ENCODE results near the gene FABP6. TPM values are rescaled to one million over a fixed set of nuclear protein-coding genes. Genes with fewer than 3 reads are reported as not detected.

The FABP6 gene
- total and polyA plus RNA-seq, 2 experiments from 2014 or later = 7.2 to 55.7 TPM

- Histone ChIP-seq H3K36me3 (replicated peaks; ENCODE audit: insufficient read depth, low read depth) (no peaks in the 10 kb centered on the region), H3K4me1 (ENCODE audit: insufficient read depth) (peaks cover 30% of the 10 kb centered on the region), H3K27ac (peak overlapping the region; percentile 60), H3K9me2 (replicated peaks; ENCODE audit: insufficient read depth) (no peaks in the 10 kb centered on the region), H3K27me3 (no peaks in the 10 kb centered on the region), H3K79me2 (no peaks in the 10 kb centered on the region), H3K4me3 (no peak overlapping the region), H2AFZ (no peak overlapping the region), H3K9me3 (ENCODE audit: low read depth) (no peaks in the 10 kb centered on the region), H3K4me2 (peak overlapping the region; percentile 60), H4K20me1 (ENCODE audit: insufficient read depth, poor library complexity, severe bottlenecking) (no peaks in the 10 kb centered on the region)
- 22% methylated on average over 10 of the region's 11 CpGs for WGBS (ENCODE audit: low lambda C conversion rate, missing lambda C conversion rate)
- no peak for TF ChIP-seq EZH2 (IDR thresholded peaks at IDR 0.05; ENCODE audit: borderline replicate concordance)
- no peak for TF ChIP-seq EZH2phosphoT487 (IDR thresholded peaks at IDR 0.05; ENCODE audit: low read depth, severe bottlenecking, unreplicated experiment)
- no peak for TF ChIP-seq CTCF (IDR thresholded peaks at IDR 0.05; ENCODE audit: poor library complexity)
- peak; percentile 67 for DNase-seq (ENCODE audit: low spot score)
Observed at GRCh38 chr5:160197341-160198144, 31.8 kb upstream of the FABP6 start.

- H3K36me3 ChIP-seq (replicated peaks; ENCODE audit: insufficient read depth, low read depth) = no peaks in the 10 kb centered on the region
- no peaks in the 10 kb centered on the region for H3K79me2 ChIP-seq
- H2AFZ ChIP-seq = no peak overlapping the region
- no peaks in the 10 kb centered on the region for H4K20me1 ChIP-seq (ENCODE audit: insufficient read depth, poor library complexity, severe bottlenecking)
- no peaks in the 10 kb centered on the region for H3K9me2 ChIP-seq (replicated peaks; ENCODE audit: insufficient read depth)
- H3K4me1 ChIP-seq (ENCODE audit: insufficient read depth) = peaks cover 30% of the 10 kb centered on the region
- DNase-seq (ENCODE audit: low spot score) = no peak
- H3K4me3 ChIP-seq = no peak overlapping the region
- H3K4me2 ChIP-seq = peak overlapping the region; percentile 60
- H3K27ac ChIP-seq = peak overlapping the region; percentile 60
- no peak for TF ChIP-seq EZH2phosphoT487 (IDR thresholded peaks at IDR 0.05; ENCODE audit: low read depth, severe bottlenecking, unreplicated experiment)
- no peak for TF ChIP-seq EZH2 (IDR thresholded peaks at IDR 0.05; ENCODE audit: borderline replicate concordance)
- no peak for TF ChIP-seq CTCF (IDR thresholded peaks at IDR 0.05; ENCODE audit: poor library complexity)
- no peaks in the 10 kb centered on the region for H3K27me3 ChIP-seq
- H3K9me3 ChIP-seq (ENCODE audit: low read depth) = no peaks in the 10 kb centered on the region
- WGBS (ENCODE audit: low lambda C conversion rate, missing lambda C conversion rate) = 73% methylated on average over 5 of the region's 5 CpGs
Observed at GRCh38 chr5:160198146-160198545, 31.2 kb upstream of the FABP6 start.

- no peaks in the 10 kb centered on the region for H3K79me2 ChIP-seq
- H3K9me2 ChIP-seq (replicated peaks; ENCODE audit: insufficient read depth) = no peaks in the 10 kb centered on the region
- H3K4me2 ChIP-seq = peak overlapping the region; percentile 82
- H3K27me3 ChIP-seq = no peaks in the 10 kb centered on the region
- 32% methylated on average over 8 of the region's 8 CpGs for whole genome bisulfite sequencing (ENCODE audit: low lambda C conversion rate, missing lambda C conversion rate)
- no peaks in the 10 kb centered on the region for H3K9me3 ChIP-seq (ENCODE audit: low read depth)
- no peak overlapping the region for H3K4me3 ChIP-seq
- no peak for TF ChIP-seq EZH2phosphoT487 (IDR thresholded peaks at IDR 0.05; ENCODE audit: low read depth, severe bottlenecking, unreplicated experiment)
- no peak for TF ChIP-seq EZH2 (IDR thresholded peaks at IDR 0.05; ENCODE audit: borderline replicate concordance)
- TF ChIP-seq CTCF (IDR thresholded peaks at IDR 0.05; ENCODE audit: poor library complexity) = no peak
- DNase-seq (ENCODE audit: low spot score) = peak; percentile 28
- peak overlapping the region; percentile 98 for H2AFZ ChIP-seq
- H3K36me3 ChIP-seq (replicated peaks; ENCODE audit: insufficient read depth, low read depth) = no peaks in the 10 kb centered on the region
- H4K20me1 ChIP-seq (ENCODE audit: insufficient read depth, poor library complexity, severe bottlenecking) = no peaks in the 10 kb centered on the region
- peak overlapping the region; percentile 60 for H3K27ac ChIP-seq
- H3K4me1 ChIP-seq (ENCODE audit: insufficient read depth) = peaks cover 30% of the 10 kb centered on the region
Observed at GRCh38 chr5:160198841-160199409, 30.4 kb upstream of the FABP6 start.
